K562 (cell line): Measurements from ENCODE around the gene BHLHE40. TPM values are rescaled to one million over a fixed set of nuclear protein-coding genes. Genes with fewer than 3 reads are reported as not detected.

ENCODE experiments used
- ATAC-seq: fragments of 200-7000 bp; cut with Tn5 transposase; 3 replicates; pipeline ENCODE4 v1.9.1; 2020; ENCODE audit warnings: moderate library complexity
- BruUV-seq: library from RNA; stranded (reverse); fragments of 400-500 nt; replicated peaks from 2 replicates; lab custom pipeline; 2021; lab: Mats Ljungman, UMichigan
- CTCF ChIA-PET: fragments of 300-600 bp; formaldehyde crosslinking; extraction: SDS; loops from one replicate; lab custom pipeline; 2021; ENCODE audit warnings: low intra/inter-chr PET ratio; lab: Yijun Ruan, JAX
- POLR2A ChIA-PET: fragments of 300-600, 350-650 bp; sonication (Branson Sonifier 250); formaldehyde crosslinking; extraction: SDS; loops from one replicate; lab custom pipeline; 2021; ENCODE audit warnings: antibody characterized with exemption, inconsistent platforms; lab: Yijun Ruan, JAX
- DNase-seq, 4 experiments: peaks; one replicate each; pipeline versions ENCODE4 v3.0.0 to v3.0.0-alpha.2; 2011 to 2018; ENCODE audit warnings: low spot score in 3 of 4, mixed read lengths in 3 of 4; ENCODE audit errors: extremely low read depth in 1 of 4
- FAIRE-seq: peaks from 2 replicates; lab custom pipeline; 2011; peaks lifted over from hg19 to GRCh38; lab: Jason Lieb, UNC
- H2AFZ ChIP-seq: 2 replicates; pipeline ENCODE4 v1.6.0; 2011; ENCODE audit warnings: low read depth, low read length, control low read depth, inconsistent platforms
- H3K27ac ChIP-seq: fragments of 200-600 bp; 3 replicates; pipeline ENCODE4 v1.8.0; 2011; ENCODE audit warnings: low read depth, mild to moderate bottlenecking, control low read depth, inconsistent platforms, low read length, moderate library complexity, mixed read lengths; ENCODE audit errors: extremely low read depth
- H3K27me3 ChIP-seq, 2 experiments: fragments of 300-600 bp in 1 of 2; 2 replicates in 1 of 2; 3 replicates in 1 of 2; pipeline versions ENCODE4 v1.6.0 to v1.8.0; 2011; ENCODE audit warnings: inconsistent platforms in 2 of 2, low read length in 2 of 2, mild to moderate bottlenecking in 1 of 2, mixed read lengths in 1 of 2, moderate library complexity in 1 of 2; ENCODE audit not compliant: control insufficient read depth in 2 of 2, insufficient read depth in 2 of 2
- H3K36me3 ChIP-seq: fragments of 300-600 bp; 3 replicates; pipeline ENCODE4 v1.8.0; 2011; ENCODE audit warnings: mild to moderate bottlenecking, low read length, inconsistent platforms; ENCODE audit not compliant: control insufficient read depth, insufficient read depth
- H3K4me1 ChIP-seq, 2 experiments: fragments of 200-600 bp in 1 of 2; replicated peaks in 1 of 2; 2 replicates in 1 of 2; 3 replicates in 1 of 2; pipeline versions ENCODE4 v1.5.1 to v1.8.0; 2011; ENCODE audit warnings: inconsistent platforms in 2 of 2, low read length in 2 of 2, mild to moderate bottlenecking in 1 of 2, mixed read lengths in 1 of 2, moderate library complexity in 1 of 2; ENCODE audit not compliant: control insufficient read depth in 2 of 2, insufficient read depth in 2 of 2
- H3K4me2 ChIP-seq: 2 replicates; pipeline ENCODE4 v1.6.1; 2011; ENCODE audit warnings: low read length, control low read depth, inconsistent platforms, mixed read lengths; ENCODE audit not compliant: insufficient read depth
- H3K4me3 ChIP-seq: fragments of 200-600 bp; sonication (generic), shearing (Covaris generic); 2 replicates; pipeline ENCODE4 v1.5.1; 2016; ENCODE audit warnings: control low read depth, inconsistent platforms
- H3K79me2 ChIP-seq: fragments of 200-600 bp; 3 replicates; pipeline ENCODE4 v1.8.0; 2011; ENCODE audit warnings: low read length, inconsistent platforms; ENCODE audit not compliant: control insufficient read depth, insufficient read depth
- H3K9ac ChIP-seq, 2 experiments: 2 replicates each; pipeline versions ENCODE4 v1.6.0 to v1.6.1; 2011; ENCODE audit warnings: low read depth in 2 of 2, low read length in 2 of 2, control low read depth in 1 of 2, inconsistent platforms in 1 of 2, mild to moderate bottlenecking in 1 of 2, mixed read lengths in 1 of 2; ENCODE audit not compliant: insufficient read depth in 1 of 2
- H3K9me1 ChIP-seq: one replicate; pipeline ENCODE4 v1.6.0; 2011; ENCODE audit warnings: inconsistent platforms, mild to moderate bottlenecking, low read length, moderate library complexity; ENCODE audit not compliant: control insufficient read depth, insufficient read depth
- H3K9me3 ChIP-seq: replicated peaks from 2 replicates; pipeline ENCODE4 v1.5.1; 2011; ENCODE audit warnings: low read depth, low read length, inconsistent platforms; ENCODE audit not compliant: control insufficient read depth, insufficient read depth
- H4K20me1 ChIP-seq: replicated peaks from 2 replicates; pipeline ENCODE4 v1.6.1; 2011; ENCODE audit warnings: low read length, inconsistent platforms, mixed read lengths; ENCODE audit not compliant: control insufficient read depth, insufficient read depth
- ATF1 ChIP-seq, 2 experiments: fragments of 450-650 bp in 1 of 2; IDR thresholded peaks; 2 replicates each; pipeline ENCODE4 v1.6.1; 2016; ENCODE audit warnings: missing compliant biosample characterization in 1 of 2, missing genetic modification characterization in 1 of 2
- BHLHE40 ChIP-seq: IDR thresholded peaks from 2 replicates; pipeline ENCODE4 v1.6.1; 2011; ENCODE audit warnings: low read length, improper control_type of control experiment
- CBFB ChIP-seq: sonication (generic); formaldehyde crosslinking; IDR thresholded peaks from 2 replicates; pipeline ENCODE4 v1.4.0; 2020; ENCODE audit warnings: mild to moderate bottlenecking, missing genetic modification reagents
- CXXC5 ChIP-seq: fragments of 250-450 bp; sonication (Bioruptor Pico); IDR thresholded peaks from 2 replicates; pipeline ENCODE4 v1.8.0; 2022; ENCODE audit warnings: inconsistent platforms, mild to moderate bottlenecking, moderate library complexity
- DMBX1 ChIP-seq: fragments of 250-450 bp; sonication (Bioruptor Pico); IDR thresholded peaks from 2 replicates; pipeline ENCODE4 v1.8.0; 2022; ENCODE audit warnings: inconsistent platforms, mild to moderate bottlenecking, moderate library complexity, borderline replicate concordance
- HDAC6 ChIP-seq: IDR thresholded peaks from 2 replicates; pipeline ENCODE4 v1.6.1; 2012; ENCODE audit warnings: low read depth, mild to moderate bottlenecking, control low read depth, inconsistent platforms, low read length, moderate library complexity
- HMGN3 ChIP-seq: IDR thresholded peaks from 2 replicates; pipeline ENCODE4 v1.6.1; 2011; ENCODE audit warnings: borderline replicate concordance, low read depth, mild to moderate bottlenecking, mixed read lengths, low read length; ENCODE audit not compliant: insufficient read length; ENCODE audit errors: extremely low read depth
- HNRNPH1 ChIP-seq: fragments of 200-400 bp; formaldehyde crosslinking; optimal IDR thresholded peaks from 2 replicates; pipeline ENCODE3; 2017; ENCODE audit warnings: low read depth, mild to moderate bottlenecking, low read length, moderate library complexity
- L3MBTL2 ChIP-seq: fragments of 450-650 bp; IDR thresholded peaks from 2 replicates; pipeline ENCODE4 v1.6.1; 2016; ENCODE audit warnings: mild to moderate bottlenecking, moderate library complexity
- RBM39 ChIP-seq: fragments of 200-400 bp; formaldehyde crosslinking; optimal IDR thresholded peaks from 2 replicates; pipeline ENCODE3; 2018; ENCODE audit warnings: low read depth, low read length
- SMAD4 ChIP-seq: fragments of 250-450 bp; sonication (Bioruptor Pico); conservative IDR thresholded peaks from 2 replicates; pipeline ENCODE4 v1.8.0; 2021; ENCODE audit warnings: inconsistent platforms, mild to moderate bottlenecking, moderate library complexity
- SNRNP70 ChIP-seq: fragments of 200-400 bp; formaldehyde crosslinking; optimal IDR thresholded peaks from 2 replicates; pipeline ENCODE3; 2017; ENCODE audit warnings: low read depth, low read length
- USF1 ChIP-seq: sonication (generic); formaldehyde crosslinking; IDR thresholded peaks from 2 replicates; pipeline ENCODE4 v1.9.0; 2022; ENCODE audit warnings: mild to moderate bottlenecking, missing genetic modification reagents
- ZNF239 ChIP-seq: fragments of 250-450 bp; sonication (Bioruptor Pico); IDR thresholded peaks from 2 replicates; pipeline ENCODE4 v1.4.0; 2020; ENCODE audit warnings: mild to moderate bottlenecking
- ZNF253 ChIP-seq: fragments of 250-450 bp; sonication (Bioruptor Pico); conservative IDR thresholded peaks from 2 replicates; pipeline ENCODE4 v1.6.1; 2021; ENCODE audit warnings: mild to moderate bottlenecking
- ZNF384 ChIP-seq: IDR thresholded peaks from 2 replicates; pipeline ENCODE4 v1.6.1; 2012; ENCODE audit warnings: low read depth, low read length, improper control_type of control experiment
- WGBS: fragments of 100-300 bp; shearing (Covaris generic); methylation state at CpG from one replicate; pipeline ENCODE4 v1.1.6; 2016; ENCODE audit warnings: low coverage, mixed read lengths; ENCODE audit not compliant: insufficient coverage; ENCODE audit errors: missing lambda C conversion rate; 5-methylcytosine and 5-hydroxymethylcytosine counted together
- in situ Hi-C: fragments of 300-500 bp; cut with MboI; formaldehyde crosslinking; loops from 4 replicates; pipeline ENCODE4 v1.15.0; 2018; ENCODE audit warnings: inconsistent platforms, mixed read lengths
- intact Hi-C: fragments of 100-400 bp; cut with micrococcal nuclease; formaldehyde crosslinking; loops from 2 replicates; pipeline ENCODE4 v1.14.2; 2022
- polyA plus RNA-seq, 8 experiments: library from polyadenylated mRNA; depleted of rRNA in 4 of 8; stranded (reverse) in 5 of 8; unstranded in 3 of 8; fragments of >200 nt; fragmentation: Nextera tagmentation in 2 of 8; fragmentation: Illumina TruSeq in 1 of 8; extraction: Ambion mirVana in 2 of 8; extraction: Trizol in 1 of 8; gene quantifications; 2 replicates each; pipeline versions ENCODE4 v1.2.1 to v1.2.3, GENCODE V29; 2011 to 2014; ENCODE audit warnings: inconsistent platforms in 1 of 8, missing spikeins in 1 of 8
- total RNA-seq, 7 experiments: library from RNA; depleted of rRNA in 6 of 7; stranded (reverse); fragments of >200 nt in 6 of 7; fragmentation: Illumina TruSeq in 2 of 7; extraction: Trizol in 2 of 7; gene quantifications; 2 replicates each; pipeline versions ENCODE4 v1.2.1 to v1.2.3, GENCODE V29; 2011 to 2021; ENCODE audit warnings: low replicate concordance in 1 of 7
- TF ChIP-seq, protein P1 (sequence below): sonication (generic); formaldehyde crosslinking; IDR thresholded peaks from 2 replicates; pipeline ENCODE4 v1.8.0; 2022; ENCODE audit warnings: mild to moderate bottlenecking, missing genetic modification reagents
- TF ChIP-seq, protein P2 (sequence below): fragments of 450-650 bp; IDR thresholded peaks from 2 replicates; pipeline ENCODE4 v1.6.1; 2017; ENCODE audit warnings: antibody characterized with exemption, mild to moderate bottlenecking

The BHLHE40 gene
- total and polyA plus RNA-seq, 9 of the 15 experiments (the other 6 are each of a cell fraction or from before 2014, with no cell fraction given) = 12.0 to 83.9 (median 31.4) TPM

DNA sequence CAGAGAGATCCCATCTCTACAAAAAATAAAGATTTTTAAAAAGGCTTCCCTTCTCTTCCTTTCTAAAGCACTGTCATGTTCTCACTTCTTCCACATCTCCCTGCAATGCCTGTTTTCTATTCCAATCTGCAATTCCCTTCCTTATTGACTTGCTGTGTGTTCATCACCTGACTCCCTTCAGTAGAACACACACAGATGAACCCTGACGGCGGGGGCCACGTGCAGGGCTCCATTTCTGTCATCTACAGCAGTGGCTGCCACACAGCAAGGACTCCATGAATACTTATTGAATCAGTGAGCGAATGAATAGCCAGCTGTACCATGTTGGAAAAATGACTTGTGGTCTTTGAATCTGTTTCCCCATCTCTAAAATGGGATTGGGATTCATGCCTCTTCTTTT, 26.1 kb downstream of the BHLHE40 start:
- BruUV-seq = no TSS peak
- H3K27me3 ChIP-seq = no peaks in the 10 kb centered on the region
- intact Hi-C loops = no loop called here
- no peak overlapping the region for H3K27ac ChIP-seq
- H3K4me2 ChIP-seq = no peak overlapping the region
- H3K9me3 ChIP-seq = no peaks in the 10 kb centered on the region
- peak overlapping the region; percentile 30; the same call in 1 of the 2 replicates for H2AFZ ChIP-seq
- ATAC-seq (no peak), DNase-seq (no peak), FAIRE-seq (no peak)
- no peaks in the 10 kb centered on the region for H4K20me1 ChIP-seq
- H3K4me3 ChIP-seq = no peak overlapping the region
- no peaks in the 10 kb centered on the region for H3K36me3 ChIP-seq
- CTCF ChIA-PET = no interaction called here
- no peak overlapping the region; a peak in 1 of 4 replicates for H3K9ac ChIP-seq
- in situ Hi-C loops = no loop called here
- H3K9me1 ChIP-seq = no peaks in the 10 kb centered on the region
- POLR2A ChIA-PET = interaction anchor here (0.5 to 1.2 kb wide), 3 partner anchors 16 to 574 kb away, joined by 3 to 4 read pairs (median 4); no protein-coding TSS in a partner anchor
- WGBS = 42% methylated on average over 4 of the region's 4 CpGs
- peaks cover 14 to 46% of the 10 kb centered on the region in 2 experiments for H3K4me1 ChIP-seq
- no peaks in the 10 kb centered on the region for H3K79me2 ChIP-seq
- no peak for TF ChIP-seq HMGN3
- TF ChIP-seq USF1 (CRISPR knock-in tag) = 0 out of 2 replicates have a peak, but pooled peaks have one; percentile 35
- TF ChIP-seq CBFB (CRISPR knock-in tag) = no peak
- TF ChIP-seq SMAD4 (CRISPR knock-in tag) = no peak
- TF ChIP-seq, protein P1, sequence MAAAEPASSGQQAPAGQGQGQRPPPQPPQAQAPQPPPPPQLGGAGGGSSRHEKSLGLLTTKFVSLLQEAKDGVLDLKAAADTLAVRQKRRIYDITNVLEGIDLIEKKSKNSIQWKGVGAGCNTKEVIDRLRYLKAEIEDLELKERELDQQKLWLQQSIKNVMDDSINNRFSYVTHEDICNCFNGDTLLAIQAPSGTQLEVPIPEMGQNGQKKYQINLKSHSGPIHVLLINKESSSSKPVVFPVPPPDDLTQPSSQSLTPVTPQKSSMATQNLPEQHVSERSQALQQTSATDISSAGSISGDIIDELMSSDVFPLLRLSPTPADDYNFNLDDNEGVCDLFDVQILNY = no peak
- TF ChIP-seq ZNF239 (CRISPR knock-in tag) = peak; percentile 14; the same call in 1 of the 2 replicates
- TF ChIP-seq ZNF253 (CRISPR knock-in tag) = no peak
- TF ChIP-seq ZNF384 = 0 out of 2 replicates have a peak, but pooled peaks have one; percentile 13
- no peak for TF ChIP-seq SNRNP70
- TF ChIP-seq ATF1 (CRISPR knock-in tag; IDR thresholded peaks at IDR 0.05) = no peak
- TF ChIP-seq ATF1 (tag; IDR thresholded peaks at IDR 0.05) = no peak
- peak; percentile 74 for TF ChIP-seq BHLHE40
- no peak for TF ChIP-seq HDAC6
- TF ChIP-seq DMBX1 (CRISPR knock-in tag) = peak; percentile 71; the same call in 1 of the 2 replicates
- no peak for TF ChIP-seq RBM39
- peak; percentile 22; the same call in 1 of the 2 replicates for TF ChIP-seq CXXC5 (CRISPR knock-in tag)
- TF ChIP-seq, protein P2, sequence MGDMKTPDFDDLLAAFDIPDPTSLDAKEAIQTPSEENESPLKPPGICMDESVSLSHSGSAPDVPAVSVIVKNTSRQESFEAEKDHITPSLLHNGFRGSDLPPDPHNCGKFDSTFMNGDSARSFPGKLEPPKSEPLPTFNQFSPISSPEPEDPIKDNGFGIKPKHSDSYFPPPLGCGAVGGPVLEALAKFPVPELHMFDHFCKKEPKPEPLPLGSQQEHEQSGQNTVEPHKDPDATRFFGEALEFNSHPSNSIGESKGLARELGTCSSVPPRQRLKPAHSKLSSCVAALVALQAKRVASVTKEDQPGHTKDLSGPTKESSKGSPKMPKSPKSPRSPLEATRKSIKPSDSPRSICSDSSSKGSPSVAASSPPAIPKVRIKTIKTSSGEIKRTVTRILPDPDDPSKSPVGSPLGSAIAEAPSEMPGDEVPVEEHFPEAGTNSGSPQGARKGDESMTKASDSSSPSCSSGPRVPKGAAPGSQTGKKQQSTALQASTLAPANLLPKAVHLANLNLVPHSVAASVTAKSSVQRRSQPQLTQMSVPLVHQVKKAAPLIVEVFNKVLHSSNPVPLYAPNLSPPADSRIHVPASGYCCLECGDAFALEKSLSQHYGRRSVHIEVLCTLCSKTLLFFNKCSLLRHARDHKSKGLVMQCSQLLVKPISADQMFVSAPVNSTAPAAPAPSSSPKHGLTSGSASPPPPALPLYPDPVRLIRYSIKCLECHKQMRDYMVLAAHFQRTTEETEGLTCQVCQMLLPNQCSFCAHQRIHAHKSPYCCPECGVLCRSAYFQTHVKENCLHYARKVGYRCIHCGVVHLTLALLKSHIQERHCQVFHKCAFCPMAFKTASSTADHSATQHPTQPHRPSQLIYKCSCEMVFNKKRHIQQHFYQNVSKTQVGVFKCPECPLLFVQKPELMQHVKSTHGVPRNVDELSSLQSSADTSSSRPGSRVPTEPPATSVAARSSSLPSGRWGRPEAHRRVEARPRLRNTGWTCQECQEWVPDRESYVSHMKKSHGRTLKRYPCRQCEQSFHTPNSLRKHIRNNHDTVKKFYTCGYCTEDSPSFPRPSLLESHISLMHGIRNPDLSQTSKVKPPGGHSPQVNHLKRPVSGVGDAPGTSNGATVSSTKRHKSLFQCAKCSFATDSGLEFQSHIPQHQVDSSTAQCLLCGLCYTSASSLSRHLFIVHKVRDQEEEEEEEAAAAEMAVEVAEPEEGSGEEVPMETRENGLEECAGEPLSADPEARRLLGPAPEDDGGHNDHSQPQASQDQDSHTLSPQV = peak; percentile 39; the same call in 1 of the 2 replicates
- TF ChIP-seq HNRNPH1 = no peak
- peak; percentile 12; the same call in 1 of the 2 replicates for TF ChIP-seq L3MBTL2
